ENCODE data around the gene TAF5. TPM values are rescaled to one million over a fixed set of nuclear protein-coding genes. Genes with fewer than 3 reads are reported as not detected.

The TAF5 gene
- total and polyA plus RNA-seq, 10 of the 15 experiments (the other 5 are each of a cell fraction or from before 2014, with no cell fraction given) = 3.7 to 9.2 (median 7.3) TPM

GRCh38 chr10:103350517-103351260 is 17.1 kb upstream of the TAF5 start, which contains the start of gene PCGF6:
Gene PCGF6 (minus strand): TSS chr10:103351140. CDS start chr10:103351066, 74 bp downstream.
- DNase-seq (ENCODE audit: low read depth, low spot score) (no peak), FAIRE-seq (peak; percentile 90), ATAC-seq (peak; percentile 94)
- SMC1A ChIA-PET (ENCODE audit: uncharacterized antibody, unreplicated experiment) = interaction anchor here (1.0 kb wide), 1 partner anchor 59 kb away, joined by 3 read pairs; no protein-coding TSS in a partner anchor
- Histone ChIP-seq H4K20me1 (ENCODE audit: control insufficient read depth, insufficient read depth) (no peaks in the 10 kb centered on the region), H2AFZ (ENCODE audit: control insufficient read depth, low read depth, low read length) (peak within 1 kb of the TSS; percentile 99), H3K4me1 (ENCODE audit: control insufficient read depth, insufficient read depth, low read length) (no peaks in the 10 kb centered on the region), H3K79me2 (ENCODE audit: control insufficient read depth, insufficient read depth, low read length) (peaks cover 15% of the 10 kb centered on the region), H3K36me3 (ENCODE audit: control insufficient read depth in 2 of 2, insufficient read depth in 2 of 2, low read length in 1 of 2) (no peaks in the 10 kb centered on the region; a peak in 1 of 4 replicates), H3K27ac (ENCODE audit: control insufficient read depth, insufficient read depth) (peak within 1 kb of the TSS; percentile 82), H3K9me3 (replicated peaks; ENCODE audit: control insufficient read depth, insufficient read depth, low read length) (no peaks in the 10 kb centered on the region), H3K9ac (ENCODE audit: control insufficient read depth, insufficient read depth, low read length) (peak within 1 kb of the TSS; percentile 84), H3K4me2 (ENCODE audit: control insufficient read depth, insufficient read depth) (peak within 1 kb of the TSS; percentile 99), H3K4me3 (peak within 1 kb of the TSS; percentile 85), H3K27me3 (replicated peaks in 1 of 2; ENCODE audit: control insufficient read depth in 2 of 2, insufficient read depth in 2 of 2, low read length in 1 of 2) (no peaks in the 10 kb centered on the region)
- under 1% methylated on average over 67 of the region's 82 CpGs for WGBS (ENCODE audit: insufficient coverage, insufficient replicate concordance, low lambda C conversion rate, missing lambda C conversion rate)
- BruUV-seq (replicated peaks) = TSS peak; percentile 57
- in situ Hi-C loops (cut with MboI) (no loop called here), intact Hi-C loops (cut with micrococcal nuclease; ENCODE audit: unreplicated experiment) (loop anchor here (2.0 to 5.0 kb wide), 2 partner anchors 18 to 47 kb away; partner anchors contain the start of genes ATP5MK and PDCD11)
- POLR2A ChIA-PET = interaction anchor here (0.6 to 1.9 kb wide), 6 partner anchors 16 to 66 kb away, joined by 3 to 8 read pairs (median 3); no protein-coding TSS in a partner anchor
- CTCF ChIA-PET = interaction anchor here (0.6 to 0.7 kb wide), 4 partner anchors 16 to 1465 kb away, joined by 3 to 4 read pairs (median 3); no protein-coding TSS in a partner anchor
- RAD21 ChIA-PET (ENCODE audit: unreplicated experiment) = no interaction called here
- peak; percentile 56 for TF ChIP-seq GATAD2B (conservative IDR thresholded peaks at IDR 0.05; ENCODE audit: low read depth)
- TF ChIP-seq FOS (IDR thresholded peaks at IDR 0.05; ENCODE audit: borderline replicate concordance, extremely low read depth, insufficient read length) = no peak
- TF ChIP-seq ZNF24 (IDR thresholded peaks at IDR 0.05) = 0 out of 2 replicates have a peak, but pooled peaks have one; percentile 5
- 0 out of 4 replicates have a peak, but pooled peaks of 1 of the 2 experiments have one; percentile 32 for TF ChIP-seq BHLHE40 (IDR thresholded peaks at IDR 0.05; ENCODE audit: borderline replicate concordance in 1 of 2, low read depth in 2 of 2, low read length in 1 of 2)
- no peak for TF ChIP-seq MYB (IDR thresholded peaks at IDR 0.05; ENCODE audit: borderline replicate concordance, low read depth, low read length)
- TF ChIP-seq TBL1XR1 (IDR thresholded peaks at IDR 0.05; ENCODE audit: low read depth, low read length) = no peak
- TF ChIP-seq SIX5 (IDR thresholded peaks at IDR 0.05; ENCODE audit: low read depth, low read length, severe bottlenecking) = peak; percentile 68
- TF ChIP-seq PML (IDR thresholded peaks at IDR 0.05; ENCODE audit: low read length) = no peak
- TF ChIP-seq PBX3 (IDR thresholded peaks at IDR 0.05; ENCODE audit: insufficient replicate concordance, low read depth, low read length) = no peak
- TF ChIP-seq, protein P1, sequence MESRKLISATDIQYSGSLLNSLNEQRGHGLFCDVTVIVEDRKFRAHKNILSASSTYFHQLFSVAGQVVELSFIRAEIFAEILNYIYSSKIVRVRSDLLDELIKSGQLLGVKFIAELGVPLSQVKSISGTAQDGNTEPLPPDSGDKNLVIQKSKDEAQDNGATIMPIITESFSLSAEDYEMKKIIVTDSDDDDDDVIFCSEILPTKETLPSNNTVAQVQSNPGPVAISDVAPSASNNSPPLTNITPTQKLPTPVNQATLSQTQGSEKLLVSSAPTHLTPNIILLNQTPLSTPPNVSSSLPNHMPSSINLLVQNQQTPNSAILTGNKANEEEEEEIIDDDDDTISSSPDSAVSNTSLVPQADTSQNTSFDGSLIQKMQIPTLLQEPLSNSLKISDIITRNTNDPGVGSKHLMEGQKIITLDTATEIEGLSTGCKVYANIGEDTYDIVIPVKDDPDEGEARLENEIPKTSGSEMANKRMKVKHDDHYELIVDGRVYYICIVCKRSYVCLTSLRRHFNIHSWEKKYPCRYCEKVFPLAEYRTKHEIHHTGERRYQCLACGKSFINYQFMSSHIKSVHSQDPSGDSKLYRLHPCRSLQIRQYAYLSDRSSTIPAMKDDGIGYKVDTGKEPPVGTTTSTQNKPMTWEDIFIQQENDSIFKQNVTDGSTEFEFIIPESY (IDR thresholded peaks at IDR 0.05) = no peak
- peak; percentile 30; the same call in 1 of the 2 replicates for TF ChIP-seq CREM (IDR thresholded peaks at IDR 0.05; ENCODE audit: low read depth)
- TF ChIP-seq BMI1 (IDR thresholded peaks at IDR 0.05; ENCODE audit: borderline replicate concordance) = no peak
- TF ChIP-seq JUND (IDR thresholded peaks at IDR 0.05; ENCODE audit: low read depth, low read length) = no peak
- TF ChIP-seq YBX1 (IDR thresholded peaks at IDR 0.05) = no peak
- no peak for TF ChIP-seq PAX8 (IDR thresholded peaks at IDR 0.05)
- 0 out of 2 replicates have a peak, but pooled peaks have one; percentile 18 for TF ChIP-seq BACH1 (IDR thresholded peaks at IDR 0.05; ENCODE audit: borderline replicate concordance)
- TF ChIP-seq, protein P2, sequence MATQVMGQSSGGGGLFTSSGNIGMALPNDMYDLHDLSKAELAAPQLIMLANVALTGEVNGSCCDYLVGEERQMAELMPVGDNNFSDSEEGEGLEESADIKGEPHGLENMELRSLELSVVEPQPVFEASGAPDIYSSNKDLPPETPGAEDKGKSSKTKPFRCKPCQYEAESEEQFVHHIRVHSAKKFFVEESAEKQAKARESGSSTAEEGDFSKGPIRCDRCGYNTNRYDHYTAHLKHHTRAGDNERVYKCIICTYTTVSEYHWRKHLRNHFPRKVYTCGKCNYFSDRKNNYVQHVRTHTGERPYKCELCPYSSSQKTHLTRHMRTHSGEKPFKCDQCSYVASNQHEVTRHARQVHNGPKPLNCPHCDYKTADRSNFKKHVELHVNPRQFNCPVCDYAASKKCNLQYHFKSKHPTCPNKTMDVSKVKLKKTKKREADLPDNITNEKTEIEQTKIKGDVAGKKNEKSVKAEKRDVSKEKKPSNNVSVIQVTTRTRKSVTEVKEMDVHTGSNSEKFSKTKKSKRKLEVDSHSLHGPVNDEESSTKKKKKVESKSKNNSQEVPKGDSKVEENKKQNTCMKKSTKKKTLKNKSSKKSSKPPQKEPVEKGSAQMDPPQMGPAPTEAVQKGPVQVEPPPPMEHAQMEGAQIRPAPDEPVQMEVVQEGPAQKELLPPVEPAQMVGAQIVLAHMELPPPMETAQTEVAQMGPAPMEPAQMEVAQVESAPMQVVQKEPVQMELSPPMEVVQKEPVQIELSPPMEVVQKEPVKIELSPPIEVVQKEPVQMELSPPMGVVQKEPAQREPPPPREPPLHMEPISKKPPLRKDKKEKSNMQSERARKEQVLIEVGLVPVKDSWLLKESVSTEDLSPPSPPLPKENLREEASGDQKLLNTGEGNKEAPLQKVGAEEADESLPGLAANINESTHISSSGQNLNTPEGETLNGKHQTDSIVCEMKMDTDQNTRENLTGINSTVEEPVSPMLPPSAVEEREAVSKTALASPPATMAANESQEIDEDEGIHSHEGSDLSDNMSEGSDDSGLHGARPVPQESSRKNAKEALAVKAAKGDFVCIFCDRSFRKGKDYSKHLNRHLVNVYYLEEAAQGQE (IDR thresholded peaks at IDR 0.05; ENCODE audit: low read depth, low read length) = no peak
